GM12874 (cell line): Measurements from ENCODE around the gene APMAP.

Experiments
- TF ChIP-seq, protein P1 (sequence below): IDR thresholded peaks from 2 replicates; pipeline ENCODE4 v1.5.1; 2011; ENCODE audit warnings: low read depth, mild to moderate bottlenecking, control low read depth, low read length, moderate library complexity; ENCODE audit not compliant: insufficient read depth

APMAP gene

DNA sequence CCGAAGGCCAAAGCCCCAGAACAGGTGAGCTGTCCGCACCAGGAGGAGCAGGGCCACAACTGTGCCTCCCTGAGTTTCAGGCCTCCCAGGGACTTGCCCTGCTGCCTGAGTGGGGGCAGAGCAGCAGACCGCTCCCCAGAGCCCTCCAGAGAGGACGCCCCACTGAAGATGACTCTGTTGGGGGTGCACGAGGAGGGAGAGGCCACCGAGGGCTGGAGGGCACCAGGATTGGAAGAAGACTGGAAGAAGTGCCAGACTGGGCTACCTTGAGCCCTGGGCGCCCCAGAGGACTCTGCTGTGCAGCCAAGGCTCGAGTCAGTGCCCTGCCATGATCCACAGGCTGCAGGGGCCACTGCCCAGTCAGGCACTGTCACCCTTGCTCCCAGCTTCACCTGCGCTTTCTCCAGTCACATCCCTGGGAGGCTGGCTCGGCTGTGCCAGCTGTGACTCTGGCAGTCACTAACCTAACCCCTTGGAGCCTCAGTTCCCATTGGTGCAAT lies 32.2 kb downstream of the APMAP start:
- TF ChIP-seq, protein P1, sequence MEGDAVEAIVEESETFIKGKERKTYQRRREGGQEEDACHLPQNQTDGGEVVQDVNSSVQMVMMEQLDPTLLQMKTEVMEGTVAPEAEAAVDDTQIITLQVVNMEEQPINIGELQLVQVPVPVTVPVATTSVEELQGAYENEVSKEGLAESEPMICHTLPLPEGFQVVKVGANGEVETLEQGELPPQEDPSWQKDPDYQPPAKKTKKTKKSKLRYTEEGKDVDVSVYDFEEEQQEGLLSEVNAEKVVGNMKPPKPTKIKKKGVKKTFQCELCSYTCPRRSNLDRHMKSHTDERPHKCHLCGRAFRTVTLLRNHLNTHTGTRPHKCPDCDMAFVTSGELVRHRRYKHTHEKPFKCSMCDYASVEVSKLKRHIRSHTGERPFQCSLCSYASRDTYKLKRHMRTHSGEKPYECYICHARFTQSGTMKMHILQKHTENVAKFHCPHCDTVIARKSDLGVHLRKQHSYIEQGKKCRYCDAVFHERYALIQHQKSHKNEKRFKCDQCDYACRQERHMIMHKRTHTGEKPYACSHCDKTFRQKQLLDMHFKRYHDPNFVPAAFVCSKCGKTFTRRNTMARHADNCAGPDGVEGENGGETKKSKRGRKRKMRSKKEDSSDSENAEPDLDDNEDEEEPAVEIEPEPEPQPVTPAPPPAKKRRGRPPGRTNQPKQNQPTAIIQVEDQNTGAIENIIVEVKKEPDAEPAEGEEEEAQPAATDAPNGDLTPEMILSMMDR: no peak

DNA sequence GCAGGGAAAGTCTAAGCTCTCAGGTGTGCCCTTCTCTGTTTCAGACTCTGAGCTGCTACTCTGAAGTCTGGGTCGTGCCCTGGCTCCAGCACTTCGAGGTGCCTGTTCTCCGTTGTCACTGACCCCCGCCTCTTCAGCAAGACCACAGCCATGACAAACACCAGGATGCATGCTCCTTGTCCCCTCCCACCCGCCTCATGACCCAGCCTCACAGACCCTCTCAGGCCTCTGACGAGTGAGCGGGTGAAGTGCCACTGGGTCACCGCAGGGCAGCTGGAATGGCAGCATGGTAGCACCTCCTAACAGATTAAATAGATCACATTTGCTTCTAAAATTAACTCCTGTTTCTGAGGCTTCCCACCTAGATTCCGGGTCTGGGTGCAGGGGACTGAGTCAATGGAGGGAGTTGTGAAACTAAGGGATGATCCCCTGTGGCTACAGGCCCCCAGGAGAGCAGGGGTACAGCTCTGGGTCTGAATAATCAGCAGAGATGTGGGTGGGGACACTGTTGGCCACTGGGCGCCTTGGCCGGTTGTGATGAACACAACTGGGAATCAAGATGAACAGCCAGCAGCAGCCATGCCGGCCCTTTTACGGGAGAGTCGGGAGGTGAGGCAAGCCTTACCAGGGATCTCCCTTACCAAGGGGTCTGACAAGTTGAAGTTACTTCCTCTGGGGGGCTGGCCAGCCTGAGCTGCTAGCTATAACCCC lies 32.8 kb downstream of the APMAP start:
- TF ChIP-seq, protein P1: no peak

DNA sequence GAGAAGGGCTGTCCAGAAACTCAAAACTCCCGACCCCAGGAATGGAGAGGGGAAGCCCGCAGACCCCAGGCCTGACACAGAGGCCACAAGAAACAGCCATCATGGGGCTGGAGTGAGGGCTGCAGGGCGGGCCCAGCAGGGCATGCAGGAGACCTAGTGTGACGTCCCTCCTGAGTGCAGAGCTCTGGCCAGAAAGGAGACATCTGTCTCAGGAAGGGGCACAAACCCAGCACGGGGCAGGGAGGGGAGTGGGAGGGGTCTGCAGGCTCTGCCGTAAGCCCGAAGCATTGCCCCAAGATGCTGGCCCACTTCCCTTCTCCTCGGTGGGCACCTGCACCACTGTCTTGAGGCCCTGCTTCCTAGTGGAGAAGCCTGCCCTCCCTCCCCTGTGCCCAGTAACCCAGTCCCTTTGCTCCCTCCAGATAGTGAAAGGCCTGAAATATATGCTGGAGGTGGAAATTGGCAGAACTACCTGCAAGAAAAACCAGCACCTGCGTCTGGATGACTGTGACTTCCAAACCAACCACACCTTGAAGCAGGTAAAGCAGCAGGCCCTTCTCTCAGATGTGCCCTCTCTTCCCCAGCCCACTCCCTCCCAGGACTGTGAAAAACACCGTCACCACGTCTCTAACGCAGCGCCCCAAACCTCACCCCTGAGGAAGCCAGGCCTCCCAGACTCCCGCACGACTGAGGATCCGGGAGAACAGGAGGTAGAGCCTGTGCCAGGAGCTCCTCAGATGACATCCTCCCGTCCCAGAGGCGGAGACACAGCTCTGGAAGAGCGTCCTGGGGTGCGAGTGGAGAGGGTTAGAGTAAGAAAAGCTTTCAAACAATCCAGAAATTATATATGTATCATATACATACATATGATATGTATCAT lies 33.8 kb downstream of the APMAP start:
- TF ChIP-seq, protein P1: no peak

DNA sequence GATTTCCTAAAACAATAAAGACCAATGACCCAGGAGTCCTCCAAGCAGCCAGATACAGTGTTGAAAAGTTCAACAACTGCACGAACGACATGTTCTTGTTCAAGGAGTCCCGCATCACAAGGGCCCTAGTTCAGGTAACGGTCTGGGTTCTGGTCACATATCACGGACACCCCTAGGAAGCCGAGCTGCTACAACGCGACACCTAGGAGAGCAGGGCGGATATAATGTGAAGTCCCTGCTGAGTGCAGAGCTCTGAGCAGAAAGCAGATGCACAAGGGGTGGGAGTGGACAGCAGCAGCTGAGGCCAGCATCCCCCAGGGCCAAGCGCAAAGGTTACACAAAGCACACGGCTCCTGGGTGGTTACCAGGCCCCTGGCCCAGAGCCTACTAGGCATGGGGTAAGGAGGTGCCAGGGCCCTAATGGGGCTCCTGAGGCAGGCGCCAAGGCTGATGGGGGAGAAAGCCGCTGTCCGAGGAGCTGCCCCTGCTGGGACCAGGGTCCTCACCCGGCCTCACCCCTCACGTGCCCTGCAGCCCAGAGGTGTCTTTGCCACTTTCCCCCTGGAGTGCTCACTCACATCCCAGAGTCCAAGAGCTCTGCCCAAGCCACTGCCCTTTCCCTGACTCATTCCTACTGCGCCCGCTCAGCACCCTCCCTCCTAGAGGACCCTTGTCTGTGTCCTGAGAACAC lies 35.1 kb downstream of the APMAP start:
- TF ChIP-seq, protein P1: no peak

DNA sequence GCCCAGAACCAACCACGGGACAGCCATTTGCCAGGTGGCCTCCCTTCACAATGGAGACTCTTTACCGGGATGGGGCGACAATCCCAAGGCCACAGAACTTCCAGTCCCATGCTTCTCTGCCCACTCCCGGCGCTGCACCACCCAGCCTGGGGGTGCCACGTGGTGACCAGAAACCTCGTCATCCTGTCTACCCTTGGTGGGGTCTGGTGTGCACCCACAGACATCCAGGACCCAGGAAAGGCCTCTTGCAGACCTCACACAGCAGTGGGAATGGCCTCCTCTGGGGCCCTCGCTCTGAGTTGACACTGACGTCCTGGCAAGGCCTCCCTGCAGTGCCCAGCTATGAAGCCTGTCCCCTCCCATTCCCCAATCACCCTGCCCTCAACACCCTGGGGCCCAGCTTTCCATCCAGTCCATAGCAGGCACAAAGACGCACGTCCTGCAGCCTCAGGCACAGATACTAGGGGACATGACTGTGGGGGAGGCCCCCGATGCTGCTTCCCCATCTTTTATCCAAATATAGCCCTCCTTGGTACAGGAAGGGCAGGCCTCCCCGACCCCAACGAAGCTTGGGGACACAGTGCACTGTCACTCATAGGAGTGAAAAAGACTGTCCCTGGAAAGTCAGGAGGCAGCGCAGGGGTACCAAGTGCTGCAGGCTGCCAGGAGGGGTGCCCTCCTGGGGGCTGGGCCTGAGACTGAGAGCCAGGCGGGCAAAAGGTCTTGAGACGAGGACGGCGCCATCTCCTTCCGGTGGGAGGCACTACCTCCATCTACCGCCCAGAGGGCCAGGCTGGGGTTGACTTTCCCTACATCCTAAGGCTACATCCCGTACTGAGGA lies 36.3 kb downstream of the APMAP start:
- TF ChIP-seq, protein P1: no peak

DNA sequence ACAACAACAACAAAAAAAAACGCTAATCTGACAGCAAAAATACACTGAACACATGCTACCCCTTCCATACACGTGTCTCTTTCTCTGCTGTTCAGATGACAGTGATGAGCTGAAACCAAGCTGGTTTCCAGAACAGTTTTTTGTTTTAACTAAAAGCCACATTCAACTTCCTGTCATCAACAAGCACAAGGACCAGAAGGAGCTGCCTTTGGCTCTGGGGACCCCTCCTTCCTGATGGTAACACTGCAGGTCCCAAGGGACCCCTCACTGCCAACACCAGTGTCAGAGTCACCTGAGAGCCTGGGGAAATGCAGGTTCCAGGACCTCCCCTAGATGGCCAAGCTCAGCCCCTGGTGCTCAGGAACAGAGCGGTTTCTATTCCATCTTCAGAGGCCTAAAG lies 37.5 kb downstream of the APMAP start:
- TF ChIP-seq, protein P1: no peak
